NCI-H1092 (cell line): ENCODE results near the gene SORCS1.

Experiments used
- DNase-seq: peaks from one replicate; lab custom pipeline; 2025; lab: John Stamatoyannopoulos, UW

The SORCS1 gene

DNA sequence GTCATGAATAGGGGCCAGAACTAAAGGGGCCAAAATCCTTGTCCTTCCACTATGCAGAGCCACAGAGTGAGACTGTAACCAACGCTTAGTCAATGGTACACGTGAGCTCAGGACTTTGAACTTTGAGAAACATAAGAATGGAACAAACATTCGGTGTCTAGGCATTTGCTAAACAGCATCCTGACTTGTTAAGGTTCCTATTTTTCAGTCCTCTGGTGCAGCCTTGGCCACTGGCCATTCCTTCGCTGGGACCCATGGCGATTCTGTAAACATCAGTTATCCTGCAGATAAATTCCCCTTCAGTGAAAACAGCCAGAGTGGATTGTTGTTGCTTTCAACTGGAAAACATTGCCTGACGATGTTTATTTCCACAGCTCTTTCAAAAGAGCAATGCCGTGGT, 266.8 kb downstream of the SORCS1 start:
- no peak for DNase-seq

- DNase-seq: no peak
Measured at GRCh38 chr10:106894692-106895091, 269.8 kb downstream of the SORCS1 start.

DNA sequence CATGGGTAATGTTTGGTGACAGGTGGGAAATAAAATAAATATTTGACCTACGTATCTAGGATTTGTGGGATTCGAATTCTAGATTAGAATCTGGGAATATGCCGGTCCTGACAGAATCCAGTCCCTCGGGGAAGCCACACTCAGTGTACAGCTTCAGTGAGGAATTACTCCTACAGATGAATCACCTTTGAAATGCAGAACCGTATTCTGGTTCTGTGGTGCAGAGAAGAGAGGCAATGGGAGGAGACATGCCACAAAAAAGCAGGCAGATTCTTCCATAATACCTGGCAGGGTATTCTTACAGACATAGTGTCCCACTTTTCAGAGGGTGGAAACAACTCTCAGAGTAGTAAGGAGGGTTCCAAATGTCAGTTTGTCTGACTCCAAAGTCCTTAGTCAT, 286.9 kb downstream of the SORCS1 start:
- no peak for DNase-seq

- no peak for DNase-seq
Measured at GRCh38 chr10:106874604-106874889, 290.0 kb downstream of the SORCS1 start.

GRCh38 chr10:106873770-106874603, 290.5 kb downstream of the SORCS1 start:
- no peak for DNase-seq

DNA sequence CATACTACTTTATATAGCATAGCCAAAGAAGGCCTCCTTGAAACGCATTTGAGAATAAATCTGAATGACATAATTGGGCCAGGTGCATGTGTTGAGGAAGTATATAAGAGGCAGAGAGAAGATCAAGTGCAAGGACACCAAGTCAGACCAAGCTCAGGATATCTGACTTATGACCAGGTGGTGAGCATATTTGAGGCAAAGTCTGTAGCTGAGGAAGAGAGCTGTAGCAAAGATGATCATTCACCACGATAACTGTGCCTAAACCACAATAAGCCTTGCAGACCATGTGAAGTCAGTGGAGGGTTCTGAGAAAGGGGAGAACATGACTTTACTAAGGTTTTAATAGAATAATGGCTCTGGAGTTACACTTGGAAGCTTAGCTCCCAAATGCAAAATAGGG, 292.3 kb downstream of the SORCS1 start:
- no peak for DNase-seq

DNA sequence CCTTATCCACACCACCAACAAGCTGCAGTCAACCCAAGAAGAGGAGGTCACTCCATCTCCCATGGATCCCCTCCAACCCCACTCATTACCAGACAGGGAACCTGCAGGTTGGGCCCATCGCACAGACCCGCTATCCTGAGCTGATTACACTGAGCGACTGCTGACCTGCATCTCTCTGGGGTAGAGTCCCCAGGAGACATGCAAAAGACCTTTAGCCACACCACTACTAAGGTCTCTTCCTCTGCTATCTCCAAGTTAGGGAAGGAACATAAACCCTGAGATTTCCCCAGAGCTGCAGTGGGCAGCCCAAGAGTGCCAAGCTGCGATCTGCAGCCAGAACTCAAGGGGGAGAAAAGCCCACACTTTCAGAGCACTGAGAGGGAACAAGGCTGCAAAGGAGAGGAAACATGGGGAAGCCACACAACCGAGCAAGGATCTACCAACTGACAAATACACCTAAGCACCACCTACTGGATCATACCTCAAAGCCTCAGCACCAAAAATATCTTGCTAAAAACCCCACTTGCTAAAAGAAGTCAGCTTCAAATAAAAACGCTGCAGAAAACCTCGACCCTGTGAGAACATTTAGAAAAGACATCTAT, 298.2 kb downstream of the SORCS1 start:
- no peak for DNase-seq

- DNase-seq: no peak
Measured at GRCh38 chr10:106864031-106864430, 300.5 kb downstream of the SORCS1 start.

DNA sequence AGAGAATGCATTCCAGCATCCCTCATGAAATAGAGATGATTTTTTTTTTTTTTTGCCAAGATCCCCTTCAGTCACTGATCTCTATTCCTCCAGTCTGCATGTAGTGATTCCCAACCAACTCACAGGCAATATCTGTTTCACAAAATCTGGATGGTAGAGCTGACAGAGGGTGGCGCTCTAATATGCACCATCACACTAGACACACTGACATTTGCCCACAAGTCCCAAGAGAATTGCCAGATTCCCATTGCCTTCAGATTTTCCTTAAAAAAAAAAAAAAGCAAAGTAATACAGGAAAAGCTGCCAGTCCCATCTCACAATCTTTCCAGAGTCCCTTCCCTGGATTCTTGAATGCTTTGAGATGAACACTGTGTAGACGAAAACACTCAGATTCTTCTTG, 301.0 kb downstream of the SORCS1 start:
- DNase-seq: no peak

DNA sequence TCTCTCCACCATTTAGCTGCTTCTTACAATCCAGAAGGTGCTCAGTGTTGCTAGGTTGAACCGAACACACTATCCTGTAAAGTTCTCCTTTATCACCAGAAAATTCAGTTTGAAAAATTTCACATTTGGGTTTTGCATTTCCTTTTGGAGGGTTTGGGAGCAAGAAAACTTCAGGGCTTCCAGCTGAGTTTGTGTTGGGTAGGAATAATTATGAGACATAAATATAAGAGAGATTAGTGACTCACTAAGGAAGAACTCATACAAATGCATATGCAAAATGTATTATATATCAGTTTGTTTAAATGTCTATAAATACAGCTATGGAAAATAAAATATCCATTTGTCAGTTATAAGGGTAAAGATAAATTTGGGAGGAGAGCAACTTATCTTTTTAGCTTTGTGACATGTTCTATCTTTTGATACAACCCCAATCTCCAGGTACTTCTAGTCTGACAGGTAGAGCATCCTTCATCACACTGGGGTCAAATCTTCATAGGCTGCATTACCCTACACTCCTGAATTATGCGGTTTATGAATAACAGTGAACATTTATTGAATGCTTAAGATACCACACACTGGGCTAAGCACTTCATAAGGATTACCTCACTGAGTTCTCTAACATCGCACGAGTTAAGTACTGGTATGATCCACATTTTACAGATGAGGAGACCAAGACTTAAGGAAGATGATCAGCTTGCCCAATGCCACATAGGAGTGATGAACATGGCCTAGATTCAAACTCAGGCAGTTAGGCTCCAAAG, 304.4 kb downstream of the SORCS1 start:
- DNase-seq: no peak

DNA sequence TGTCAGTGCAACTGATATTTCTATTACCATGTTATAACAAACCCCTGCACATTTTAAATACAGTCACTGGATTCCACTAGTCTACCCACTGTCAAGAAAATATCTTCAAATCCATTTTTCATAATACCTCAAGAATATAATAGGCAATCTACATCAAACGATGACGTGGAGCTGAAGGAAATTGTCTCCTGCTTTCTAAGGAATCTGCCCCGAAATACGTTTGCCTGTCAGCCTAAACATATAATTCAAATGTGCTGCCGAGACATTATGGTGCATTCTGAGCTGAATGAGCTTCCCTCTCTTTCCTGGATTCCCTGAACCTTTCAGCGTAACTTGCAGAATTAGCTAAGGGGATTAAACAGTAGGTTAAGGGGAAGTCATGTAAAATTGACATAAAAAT, 306.8 kb downstream of the SORCS1 start:
- DNase-seq: no peak

DNA sequence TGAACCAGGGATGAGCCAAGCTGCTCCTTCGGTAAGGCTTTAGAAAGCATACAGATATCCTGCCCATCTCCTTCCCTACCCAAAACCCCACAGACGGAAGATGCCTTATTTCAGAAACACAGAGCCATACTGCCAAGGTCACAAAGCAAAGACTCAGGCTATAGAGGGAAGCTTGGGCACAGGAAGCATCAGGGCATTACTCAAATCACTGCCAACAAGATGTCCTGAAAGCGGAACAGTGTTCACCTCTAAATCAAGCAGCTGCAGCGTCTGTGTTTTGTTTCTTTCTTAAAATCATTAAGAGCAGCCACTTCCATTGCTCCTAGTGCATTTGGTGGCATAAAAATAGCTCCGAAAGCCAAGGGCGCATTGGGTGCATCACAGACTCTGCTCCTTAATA, 307.3 kb downstream of the SORCS1 start:
- no peak for DNase-seq

DNA sequence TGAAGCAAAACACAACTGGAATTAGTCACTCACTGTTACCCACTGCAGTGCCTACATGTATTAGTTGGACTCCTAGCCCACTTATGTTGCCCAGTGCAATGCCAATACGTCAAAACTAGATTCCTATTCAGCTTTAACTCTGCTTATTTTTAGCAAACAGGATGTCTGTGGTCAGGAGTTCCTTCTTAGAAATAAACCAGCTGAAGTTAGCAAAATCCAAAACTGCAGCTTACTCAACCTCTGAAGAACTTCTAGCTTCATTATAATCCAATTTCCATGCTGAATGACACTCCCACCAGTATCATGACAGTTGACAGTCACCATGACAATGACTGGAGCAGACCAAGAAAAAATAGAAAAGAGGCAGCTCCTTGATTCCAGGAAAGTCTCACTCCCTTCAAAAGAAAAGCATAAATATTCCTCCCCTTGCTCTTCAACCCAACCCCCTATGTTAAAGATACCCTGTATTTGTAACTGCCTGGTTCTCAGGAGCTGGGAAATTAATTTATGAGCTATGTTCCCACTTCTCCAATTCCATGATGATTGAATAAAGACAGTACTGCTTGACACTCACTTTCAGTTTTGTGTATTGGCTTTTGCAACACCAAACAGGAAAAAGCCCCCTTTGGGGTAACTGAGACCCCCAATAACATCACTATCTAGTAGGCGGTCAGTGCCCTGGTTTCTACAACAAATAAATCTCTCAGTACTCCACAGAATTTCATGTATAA, 327.4 kb downstream of the SORCS1 start:
- no peak for DNase-seq

GRCh38 chr10:106832846-106833245, 331.7 kb downstream of the SORCS1 start:
- DNase-seq: no peak

GRCh38 chr10:106830471-106830870, 334.0 kb downstream of the SORCS1 start:
- DNase-seq: no peak

DNA sequence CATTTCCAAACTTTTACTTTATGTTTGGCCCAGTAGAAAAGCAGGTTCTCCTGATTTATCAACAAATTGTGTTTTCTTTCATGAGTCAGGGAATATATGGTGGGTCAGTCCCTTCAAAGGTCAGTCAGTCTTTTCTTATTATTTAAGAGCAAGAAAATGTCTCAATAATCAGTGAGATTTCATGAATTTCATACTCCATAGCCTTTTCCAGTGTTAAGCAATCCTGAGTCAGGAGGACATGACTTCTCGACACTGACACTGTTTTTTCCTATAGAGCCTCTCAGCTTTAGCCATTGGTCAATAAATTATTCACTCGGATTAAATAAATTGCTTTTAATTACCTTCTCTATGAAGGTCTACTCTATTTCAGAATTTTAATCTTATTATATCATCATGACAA, 334.5 kb downstream of the SORCS1 start:
- no peak for DNase-seq

- no peak for DNase-seq
Measured at GRCh38 chr10:106826716-106827115, 337.8 kb downstream of the SORCS1 start.

DNA sequence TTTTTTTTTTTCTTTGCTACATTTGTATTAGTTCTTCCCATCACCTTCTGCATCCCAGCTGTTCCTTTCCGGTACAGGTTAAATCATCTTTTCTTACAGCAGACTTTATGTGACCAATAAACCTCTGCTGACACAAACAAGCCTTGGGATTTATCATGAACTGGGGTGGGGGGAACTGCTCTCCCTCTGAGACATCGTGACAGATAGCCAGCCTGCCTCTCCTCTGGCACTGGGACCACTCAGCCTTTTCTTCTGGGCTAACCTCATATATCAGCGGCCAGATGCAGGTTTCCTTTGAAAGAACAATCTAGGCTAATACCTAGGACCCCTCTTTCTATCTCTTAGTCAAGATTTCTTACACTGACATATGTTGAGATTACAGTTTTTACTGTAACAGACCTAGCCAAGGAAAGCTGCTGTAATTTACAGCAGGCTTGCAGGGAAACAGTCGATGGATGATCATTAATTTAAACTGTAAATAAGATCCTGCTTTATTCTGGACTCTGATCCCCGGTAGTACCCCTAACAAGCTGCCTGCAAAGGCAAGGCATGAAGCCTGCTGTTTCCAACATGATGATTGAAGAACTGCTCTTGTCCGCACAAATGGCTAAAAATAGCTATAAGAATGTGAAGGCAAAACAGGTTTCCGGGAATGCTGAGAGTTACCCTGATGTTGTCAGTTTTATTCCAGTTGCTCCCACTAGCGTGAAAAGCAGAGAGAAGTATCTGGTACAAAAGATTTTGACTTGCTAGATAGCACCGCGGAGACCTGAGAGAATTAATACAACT, 338.7 kb downstream of the SORCS1 start:
- DNase-seq: no peak

- DNase-seq: no peak
Measured at GRCh38 chr10:106820579-106820978, 343.9 kb downstream of the SORCS1 start.

GRCh38 chr10:106819490-106819889, 345.0 kb downstream of the SORCS1 start:
- DNase-seq: no peak

GRCh38 chr10:106816318-106817085, 348.0 kb downstream of the SORCS1 start:
- no peak for DNase-seq
